Measurements from ENCODE around the gene ZBTB22.
"Not testable (repeated sequence)": the region's sequence is repeated elsewhere in the genome, so short reads cannot be mapped to it uniquely, and the experiment has no call there.

The ZBTB22 gene

GRCh38 chr6:33276864-33277662 lies 40.5 kb downstream of the ZBTB22 start, which contains the start of gene B3GALT4:
Gene B3GALT4, plus strand, starts transcription at chr6:33277123. Its CDS starts 297 bp downstream, at chr6:33277420.
- peak within 1 kb of the TSS; percentile 71 for H4K8ac ChIP-seq (ENCODE audit: low read length)
- H2BK5ac ChIP-seq (ENCODE audit: low read depth, low read length, poor library complexity, severe bottlenecking), result peak within 1 kb of the TSS; percentile 8
- peak; percentile 77 for DNase-seq
- no peak within 1 kb of the TSS for H2BK12ac ChIP-seq (ENCODE audit: low read length in 2 of 2)
- H3K4ac ChIP-seq (ENCODE audit: low read depth in 1 of 2, low read length in 2 of 2), result peak within 1 kb of the TSS; percentile 29 to 82
- peak within 1 kb of the TSS; percentile 95 for H4K91ac ChIP-seq (ENCODE audit: low read length)
- H3K27me3 ChIP-seq (ENCODE audit: control insufficient read depth in 1 of 2, insufficient read depth in 1 of 2, low read length in 2 of 2), result no peaks in the 10 kb centered on the region
- H2BK15ac ChIP-seq (ENCODE audit: low read depth, poor library complexity, severe bottlenecking), result peak within 1 kb of the TSS; percentile 71
- no peak within 1 kb of the TSS for H2AK5ac ChIP-seq (ENCODE audit: low read length, severe bottlenecking)
- peaks cover 66 to 86% of the 10 kb centered on the region in 2 experiments for H3K36me3 ChIP-seq (ENCODE audit: control insufficient read depth in 1 of 2, insufficient read depth in 2 of 2, low read depth in 1 of 2, low read length in 2 of 2)
- peak within 1 kb of the TSS; percentile 80 to 94 for H3K18ac ChIP-seq (ENCODE audit: low read depth in 1 of 2, low read length in 2 of 2)
- peak within 1 kb of the TSS; percentile 64 to 79 for H3K4me3 ChIP-seq (ENCODE audit: insufficient read depth in 1 of 2, low read depth in 1 of 2, low read length in 2 of 2)
- H3K23ac ChIP-seq (ENCODE audit: low read length in 2 of 2), result peak within 1 kb of the TSS in 1 of 2 experiments; percentile 1
- no peak within 1 kb of the TSS for H2AFZ ChIP-seq (ENCODE audit: low read depth, low read length)
- no peak within 1 kb of the TSS for H3K14ac ChIP-seq (ENCODE audit: low read length in 2 of 2)
- peak within 1 kb of the TSS; percentile 61 for H3K27ac ChIP-seq (ENCODE audit: low read length, poor library complexity, severe bottlenecking)
- WGBS, result 1% methylated on average over 73 of the region's 80 CpGs
- no peaks in the 10 kb centered on the region for H3K9me3 ChIP-seq (ENCODE audit: control insufficient read depth, low read length)
- H3K9ac ChIP-seq (ENCODE audit: low read length), result peak within 1 kb of the TSS; percentile 99
- H3K4me1 ChIP-seq (ENCODE audit: control insufficient read depth, insufficient read depth, low read depth, low read length), result peaks cover 40% of the 10 kb centered on the region
- H3K4me2 ChIP-seq (ENCODE audit: low read length, poor library complexity, severe bottlenecking), result peak within 1 kb of the TSS; percentile 62
- H2BK120ac ChIP-seq (ENCODE audit: low read depth, low read length), result peak within 1 kb of the TSS; percentile 50
- H3K79me1 ChIP-seq (replicated peaks; ENCODE audit: low read length, poor library complexity, severe bottlenecking), result peaks cover 7% of the 10 kb centered on the region

GRCh38 chr6:33276581-33276863 lies 41.0 kb downstream of the ZBTB22 start:
- peak; percentile 26 for DNase-seq
- Histone ChIP-seq H2BK120ac (ENCODE audit: low read depth, low read length) (peak overlapping the region; percentile 43), H3K4ac (ENCODE audit: low read depth in 1 of 2, low read length in 2 of 2) (no peak overlapping the region), H3K9ac (ENCODE audit: low read length) (peak overlapping the region; percentile 99), H3K9me3 (ENCODE audit: control insufficient read depth, low read length) (no peaks in the 10 kb centered on the region), H3K79me1 (replicated peaks; ENCODE audit: low read length, poor library complexity, severe bottlenecking) (peaks cover 4% of the 10 kb centered on the region), H2BK5ac (ENCODE audit: low read depth, low read length, poor library complexity, severe bottlenecking) (no peak overlapping the region), H3K4me3 (ENCODE audit: insufficient read depth in 1 of 2, low read depth in 1 of 2, low read length in 2 of 2) (peak overlapping the region in 1 of 2 experiments; percentile 79), H3K27me3 (ENCODE audit: control insufficient read depth in 1 of 2, insufficient read depth in 1 of 2, low read length in 2 of 2) (no peaks in the 10 kb centered on the region), H2AFZ (ENCODE audit: low read depth, low read length) (no peak overlapping the region), H3K14ac (ENCODE audit: low read length in 2 of 2) (no peak overlapping the region), H4K91ac (ENCODE audit: low read length) (no peak overlapping the region), H2AK5ac (ENCODE audit: low read length, severe bottlenecking) (no peak overlapping the region), H3K27ac (ENCODE audit: low read length, poor library complexity, severe bottlenecking) (peak overlapping the region; percentile 61), H2BK15ac (ENCODE audit: low read depth, poor library complexity, severe bottlenecking) (no peak overlapping the region), H3K36me3 (ENCODE audit: control insufficient read depth in 1 of 2, insufficient read depth in 2 of 2, low read depth in 1 of 2, low read length in 2 of 2) (peaks cover 61 to 81% of the 10 kb centered on the region in 2 experiments), H3K4me2 (ENCODE audit: low read length, poor library complexity, severe bottlenecking) (peak overlapping the region; percentile 62), H3K18ac (ENCODE audit: low read depth in 1 of 2, low read length in 2 of 2) (no peak overlapping the region), H4K8ac (ENCODE audit: low read length) (no peak overlapping the region), H3K4me1 (ENCODE audit: control insufficient read depth, insufficient read depth, low read depth, low read length) (peaks cover 40% of the 10 kb centered on the region), H2BK12ac (ENCODE audit: low read length in 2 of 2) (no peak overlapping the region), H3K23ac (ENCODE audit: low read length in 2 of 2) (no peak overlapping the region)

- not testable (repeated sequence) for H3K79me1 ChIP-seq (replicated peaks; ENCODE audit: low read length, poor library complexity, severe bottlenecking); H2BK12ac ChIP-seq (ENCODE audit: low read length in 2 of 2); DNase-seq; H2BK120ac ChIP-seq (ENCODE audit: low read depth, low read length); H3K27me3 ChIP-seq (ENCODE audit: control insufficient read depth in 1 of 2, insufficient read depth in 1 of 2, low read length in 2 of 2); H3K4ac ChIP-seq (ENCODE audit: low read depth in 1 of 2, low read length in 2 of 2); H3K14ac ChIP-seq (ENCODE audit: low read length in 2 of 2); H3K23ac ChIP-seq (ENCODE audit: low read length in 2 of 2); H3K18ac ChIP-seq (ENCODE audit: low read depth in 1 of 2, low read length in 2 of 2); H2AK5ac ChIP-seq (ENCODE audit: low read length, severe bottlenecking); H4K91ac ChIP-seq (ENCODE audit: low read length); H3K9me3 ChIP-seq (ENCODE audit: control insufficient read depth, low read length); H2BK5ac ChIP-seq (ENCODE audit: low read depth, low read length, poor library complexity, severe bottlenecking); H2BK15ac ChIP-seq (ENCODE audit: low read depth, poor library complexity, severe bottlenecking); H4K8ac ChIP-seq (ENCODE audit: low read length); H2AFZ ChIP-seq (ENCODE audit: low read depth, low read length)
- H3K9ac ChIP-seq (ENCODE audit: low read length), result peak overlapping the region; percentile 99
- WGBS, result 73% methylated on average over 11 of the region's 16 CpGs
- H3K4me1 ChIP-seq (ENCODE audit: control insufficient read depth, insufficient read depth, low read depth, low read length), result peaks cover 40% of the 10 kb centered on the region
- H3K4me2 ChIP-seq (ENCODE audit: low read length, poor library complexity, severe bottlenecking), result peak overlapping the region; percentile 62
- peak overlapping the region in 1 of 2 experiments; percentile 79 for H3K4me3 ChIP-seq (ENCODE audit: insufficient read depth in 1 of 2, low read depth in 1 of 2, low read length in 2 of 2)
- peak overlapping the region; percentile 61 for H3K27ac ChIP-seq (ENCODE audit: low read length, poor library complexity, severe bottlenecking)
- H3K36me3 ChIP-seq (ENCODE audit: control insufficient read depth in 1 of 2, insufficient read depth in 2 of 2, low read depth in 1 of 2, low read length in 2 of 2), result peaks cover 57 to 76% of the 10 kb centered on the region in 2 experiments
Observed at GRCh38 chr6:33275795-33276580, 41.6 kb downstream of the ZBTB22 start.

Measured in mesenchymal stem cell (in vitro differentiated cells and primary cell).